K562 (cell line): ENCODE measurements around the gene TMEM43. TPM values are rescaled to one million over a fixed set of nuclear protein-coding genes. Genes with fewer than 3 reads are reported as not detected.

Experiments
- CREBBP ChIP-seq: IDR thresholded peaks from one replicate; pipeline ENCODE4 v1.6.1; 2012; ENCODE audit warnings: low read depth, mild to moderate bottlenecking, control low read depth, inconsistent platforms, low read length
- ELF2 ChIP-seq: fragments of 250-450 bp; sonication (Bioruptor Pico); IDR thresholded peaks from 2 replicates; pipeline ENCODE4 v1.5.0; 2021; ENCODE audit warnings: mild to moderate bottlenecking
- SAFB ChIP-seq: fragments of 200-400 bp; formaldehyde crosslinking; IDR thresholded peaks from 2 replicates; pipeline ENCODE4 v1.6.1; 2017; ENCODE audit warnings: low read depth, low read length, borderline replicate concordance
- SMAD3 ChIP-seq: fragments of 450-650 bp; formaldehyde crosslinking; conservative IDR thresholded peaks from 2 replicates; pipeline ENCODE4 v1.4.0; 2020; ENCODE audit warnings: mild to moderate bottlenecking
- ZNF124 ChIP-seq: sonication (generic); formaldehyde crosslinking; IDR thresholded peaks from 2 replicates; pipeline ENCODE4 v1.8.1; 2022; ENCODE audit warnings: missing genetic modification reagents
- ZNF311 ChIP-seq: fragments of 250-450 bp; sonication (Bioruptor Pico); IDR thresholded peaks from 2 replicates; pipeline ENCODE4 v1.4.0; 2020; ENCODE audit warnings: mild to moderate bottlenecking, moderate library complexity
- ZNF551 ChIP-seq: fragments of 250-450 bp; sonication (Bioruptor Pico); IDR thresholded peaks from 2 replicates; pipeline ENCODE4 v1.5.0; 2021; ENCODE audit warnings: mild to moderate bottlenecking, moderate library complexity
- ZNF77 ChIP-seq: fragments of 250-450 bp; sonication (Bioruptor Pico); IDR thresholded peaks from 2 replicates; pipeline ENCODE4 v1.5.0; 2020
- polyA plus RNA-seq, 8 experiments: library from polyadenylated mRNA; depleted of rRNA in 4 of 8; stranded (reverse) in 5 of 8; unstranded in 3 of 8; fragments of >200 nt; fragmentation: Nextera tagmentation in 2 of 8; fragmentation: Illumina TruSeq in 1 of 8; extraction: Ambion mirVana in 2 of 8; extraction: Trizol in 1 of 8; gene quantifications; 2 replicates each; pipeline versions ENCODE4 v1.2.1 to v1.2.3, GENCODE V29; 2011 to 2014; ENCODE audit warnings: inconsistent platforms in 1 of 8, missing spikeins in 1 of 8
- total RNA-seq, 7 experiments: library from RNA; depleted of rRNA in 6 of 7; stranded (reverse); fragments of >200 nt in 6 of 7; fragmentation: Illumina TruSeq in 2 of 7; extraction: Trizol in 2 of 7; gene quantifications; 2 replicates each; pipeline versions ENCODE4 v1.2.1 to v1.2.3, GENCODE V29; 2011 to 2021; ENCODE audit warnings: low replicate concordance in 1 of 7
- TF ChIP-seq, protein P1 (sequence below): fragments of 450-650 bp; IDR thresholded peaks from 2 replicates; pipeline ENCODE4 v1.6.1; 2016; ENCODE audit warnings: borderline replicate concordance
- TF ChIP-seq, protein P2 (sequence below): fragments of 250-450 bp; sonication (Bioruptor Pico); IDR thresholded peaks from 2 replicates; pipeline ENCODE4 v1.8.0; 2022; ENCODE audit warnings: inconsistent platforms, mild to moderate bottlenecking, moderate library complexity, borderline replicate concordance
- TF ChIP-seq, protein P3 (sequence below): fragments of 450-650 bp; IDR thresholded peaks from 2 replicates; pipeline ENCODE4 v1.6.1; 2017; ENCODE audit warnings: antibody characterized with exemption, mild to moderate bottlenecking

TMEM43 gene
- total and polyA plus RNA-seq, 9 of the 15 experiments (the other 6 are each of a cell fraction or from before 2014, with no cell fraction given): 16.7 to 46.1 (median 35.7) TPM

DNA sequence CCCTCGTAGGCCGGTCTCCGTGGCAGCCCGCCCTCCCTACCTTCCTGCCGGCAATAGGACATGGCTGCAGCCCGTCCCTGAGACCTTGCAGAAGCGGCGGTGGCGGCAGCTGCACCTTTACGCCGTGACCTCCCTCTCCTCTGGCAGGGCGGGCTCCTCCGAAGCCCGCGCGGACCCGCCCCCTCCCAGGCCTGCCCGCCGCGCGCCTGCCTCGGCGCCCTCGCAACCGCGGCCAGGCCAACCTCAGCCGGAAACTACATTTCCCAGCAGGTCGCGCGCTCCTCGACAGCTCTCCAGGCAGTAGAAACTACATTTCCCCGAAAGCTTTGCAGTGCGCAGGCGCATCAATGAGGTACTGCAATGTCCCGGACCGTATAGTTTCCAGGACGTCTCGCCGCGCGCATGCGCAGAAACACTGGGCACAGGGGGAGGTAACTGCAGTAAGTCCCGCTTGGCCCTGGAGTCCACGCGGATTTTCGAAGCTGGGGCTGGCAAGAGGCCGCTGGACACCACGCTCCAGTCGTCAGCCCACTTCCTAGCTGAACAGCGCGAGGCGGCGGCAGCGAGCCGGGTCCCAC, at the start of gene TMEM43, which contains the start of gene CHCHD4 (continued):
- TF ChIP-seq SAFB (no peak), ELF2 (CRISPR knock-in tag) (no peak), ZNF551 (CRISPR knock-in tag) (no peak), SMAD3 (CRISPR knock-in tag) (0 out of 2 replicates have a peak, but pooled peaks have one; percentile 42), ZNF77 (CRISPR knock-in tag) (no peak), CREBBP (no peak), ZNF311 (CRISPR knock-in tag) (no peak), ZNF124 (CRISPR knock-in tag) (no peak)
- TF ChIP-seq, protein P1, sequence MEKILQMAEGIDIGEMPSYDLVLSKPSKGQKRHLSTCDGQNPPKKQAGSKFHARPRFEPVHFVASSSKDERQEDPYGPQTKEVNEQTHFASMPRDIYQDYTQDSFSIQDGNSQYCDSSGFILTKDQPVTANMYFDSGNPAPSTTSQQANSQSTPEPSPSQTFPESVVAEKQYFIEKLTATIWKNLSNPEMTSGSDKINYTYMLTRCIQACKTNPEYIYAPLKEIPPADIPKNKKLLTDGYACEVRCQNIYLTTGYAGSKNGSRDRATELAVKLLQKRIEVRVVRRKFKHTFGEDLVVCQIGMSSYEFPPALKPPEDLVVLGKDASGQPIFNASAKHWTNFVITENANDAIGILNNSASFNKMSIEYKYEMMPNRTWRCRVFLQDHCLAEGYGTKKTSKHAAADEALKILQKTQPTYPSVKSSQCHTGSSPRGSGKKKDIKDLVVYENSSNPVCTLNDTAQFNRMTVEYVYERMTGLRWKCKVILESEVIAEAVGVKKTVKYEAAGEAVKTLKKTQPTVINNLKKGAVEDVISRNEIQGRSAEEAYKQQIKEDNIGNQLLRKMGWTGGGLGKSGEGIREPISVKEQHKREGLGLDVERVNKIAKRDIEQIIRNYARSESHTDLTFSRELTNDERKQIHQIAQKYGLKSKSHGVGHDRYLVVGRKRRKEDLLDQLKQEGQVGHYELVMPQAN: no peak
- TF ChIP-seq, protein P2, sequence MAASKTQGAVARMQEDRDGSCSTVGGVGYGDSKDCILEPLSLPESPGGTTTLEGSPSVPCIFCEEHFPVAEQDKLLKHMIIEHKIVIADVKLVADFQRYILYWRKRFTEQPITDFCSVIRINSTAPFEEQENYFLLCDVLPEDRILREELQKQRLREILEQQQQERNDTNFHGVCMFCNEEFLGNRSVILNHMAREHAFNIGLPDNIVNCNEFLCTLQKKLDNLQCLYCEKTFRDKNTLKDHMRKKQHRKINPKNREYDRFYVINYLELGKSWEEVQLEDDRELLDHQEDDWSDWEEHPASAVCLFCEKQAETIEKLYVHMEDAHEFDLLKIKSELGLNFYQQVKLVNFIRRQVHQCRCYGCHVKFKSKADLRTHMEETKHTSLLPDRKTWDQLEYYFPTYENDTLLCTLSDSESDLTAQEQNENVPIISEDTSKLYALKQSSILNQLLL (CRISPR knock-in tag): no peak
- TF ChIP-seq, protein P3, sequence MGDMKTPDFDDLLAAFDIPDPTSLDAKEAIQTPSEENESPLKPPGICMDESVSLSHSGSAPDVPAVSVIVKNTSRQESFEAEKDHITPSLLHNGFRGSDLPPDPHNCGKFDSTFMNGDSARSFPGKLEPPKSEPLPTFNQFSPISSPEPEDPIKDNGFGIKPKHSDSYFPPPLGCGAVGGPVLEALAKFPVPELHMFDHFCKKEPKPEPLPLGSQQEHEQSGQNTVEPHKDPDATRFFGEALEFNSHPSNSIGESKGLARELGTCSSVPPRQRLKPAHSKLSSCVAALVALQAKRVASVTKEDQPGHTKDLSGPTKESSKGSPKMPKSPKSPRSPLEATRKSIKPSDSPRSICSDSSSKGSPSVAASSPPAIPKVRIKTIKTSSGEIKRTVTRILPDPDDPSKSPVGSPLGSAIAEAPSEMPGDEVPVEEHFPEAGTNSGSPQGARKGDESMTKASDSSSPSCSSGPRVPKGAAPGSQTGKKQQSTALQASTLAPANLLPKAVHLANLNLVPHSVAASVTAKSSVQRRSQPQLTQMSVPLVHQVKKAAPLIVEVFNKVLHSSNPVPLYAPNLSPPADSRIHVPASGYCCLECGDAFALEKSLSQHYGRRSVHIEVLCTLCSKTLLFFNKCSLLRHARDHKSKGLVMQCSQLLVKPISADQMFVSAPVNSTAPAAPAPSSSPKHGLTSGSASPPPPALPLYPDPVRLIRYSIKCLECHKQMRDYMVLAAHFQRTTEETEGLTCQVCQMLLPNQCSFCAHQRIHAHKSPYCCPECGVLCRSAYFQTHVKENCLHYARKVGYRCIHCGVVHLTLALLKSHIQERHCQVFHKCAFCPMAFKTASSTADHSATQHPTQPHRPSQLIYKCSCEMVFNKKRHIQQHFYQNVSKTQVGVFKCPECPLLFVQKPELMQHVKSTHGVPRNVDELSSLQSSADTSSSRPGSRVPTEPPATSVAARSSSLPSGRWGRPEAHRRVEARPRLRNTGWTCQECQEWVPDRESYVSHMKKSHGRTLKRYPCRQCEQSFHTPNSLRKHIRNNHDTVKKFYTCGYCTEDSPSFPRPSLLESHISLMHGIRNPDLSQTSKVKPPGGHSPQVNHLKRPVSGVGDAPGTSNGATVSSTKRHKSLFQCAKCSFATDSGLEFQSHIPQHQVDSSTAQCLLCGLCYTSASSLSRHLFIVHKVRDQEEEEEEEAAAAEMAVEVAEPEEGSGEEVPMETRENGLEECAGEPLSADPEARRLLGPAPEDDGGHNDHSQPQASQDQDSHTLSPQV: peak; percentile 68; the same call in 1 of the 2 replicates
